Lung microvascular endothelial cell (primary cell): ENCODE measurements around the gene KCNJ2. TPM values are rescaled to one million over a fixed set of nuclear protein-coding genes. Genes with fewer than 3 reads are reported as not detected.

Experiments used
- DNase-seq, 2 donors: peaks; one replicate each; pipeline versions ENCODE4 v3.0.0 to v3.0.0-alpha.2; 2010; ENCODE audit warnings: low read depth in 2 of 2
- total RNA-seq: library from RNA; depleted of rRNA; stranded (reverse); fragments of >200 nt; gene quantifications from 2 replicates; pipeline ENCODE4 v1.2.1, GENCODE V29; 2014

The KCNJ2 gene
- total RNA-seq, 1 donor from 2014 or later, result 0.79 TPM

DNA sequence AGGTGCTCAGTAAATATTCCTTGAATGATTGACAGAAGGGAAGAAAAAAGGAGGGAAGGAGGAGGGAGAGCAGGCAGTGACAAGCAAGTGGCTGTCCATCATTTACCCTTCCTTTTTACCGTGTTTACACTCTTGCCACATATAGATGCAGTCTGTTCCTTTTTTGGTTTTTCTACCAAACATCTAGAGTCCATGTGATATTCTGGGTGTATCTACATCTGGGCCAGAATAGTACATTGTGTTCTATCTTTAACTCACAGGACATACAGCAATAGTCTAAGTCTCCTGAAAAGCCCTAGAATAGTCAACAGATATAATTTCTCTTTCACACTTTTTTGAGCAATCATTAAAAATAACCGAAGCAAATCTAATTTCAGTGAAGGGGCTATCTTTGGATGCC is 33.5 kb downstream of the KCNJ2 start:
- no peak for DNase-seq

DNA sequence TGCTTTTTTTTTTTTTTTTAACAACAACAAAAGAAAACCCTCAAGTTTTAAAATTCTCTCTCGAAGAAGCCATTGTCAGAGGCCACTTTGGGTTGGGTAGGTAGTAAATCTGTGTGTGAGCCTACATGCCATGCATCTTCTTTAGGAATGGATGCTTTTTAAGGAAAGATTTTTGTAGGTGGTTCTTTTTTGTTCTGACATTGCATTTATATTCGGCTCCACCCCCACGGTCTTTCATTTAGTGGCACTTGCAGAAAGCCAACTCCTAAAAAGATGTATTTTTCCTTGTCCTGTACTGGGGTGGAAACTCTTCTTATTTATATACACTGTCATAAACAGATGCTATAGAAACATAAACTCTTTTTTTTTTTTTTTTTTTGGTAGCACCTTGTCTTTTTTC is 35.1 kb downstream of the KCNJ2 start:
- no peak for DNase-seq

DNA sequence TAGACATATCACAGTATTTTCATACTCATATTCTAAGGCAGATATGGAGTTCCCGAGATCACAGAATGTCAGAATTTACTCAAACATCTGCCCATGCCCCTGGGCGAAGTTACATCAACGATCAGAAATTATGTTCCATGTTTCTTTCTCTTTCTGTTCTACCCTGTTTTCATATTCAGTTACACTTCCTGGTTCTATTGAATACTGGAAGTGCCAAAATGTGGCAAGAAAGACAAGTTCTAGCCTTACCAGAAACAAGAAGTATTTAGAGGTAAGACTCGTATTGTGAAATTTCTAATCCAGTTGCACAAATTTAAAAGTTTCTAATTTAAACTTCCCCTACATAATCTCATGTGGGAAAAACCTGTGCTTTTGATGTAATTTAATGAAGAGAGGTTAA is 36.1 kb downstream of the KCNJ2 start:
- no peak for DNase-seq

DNA sequence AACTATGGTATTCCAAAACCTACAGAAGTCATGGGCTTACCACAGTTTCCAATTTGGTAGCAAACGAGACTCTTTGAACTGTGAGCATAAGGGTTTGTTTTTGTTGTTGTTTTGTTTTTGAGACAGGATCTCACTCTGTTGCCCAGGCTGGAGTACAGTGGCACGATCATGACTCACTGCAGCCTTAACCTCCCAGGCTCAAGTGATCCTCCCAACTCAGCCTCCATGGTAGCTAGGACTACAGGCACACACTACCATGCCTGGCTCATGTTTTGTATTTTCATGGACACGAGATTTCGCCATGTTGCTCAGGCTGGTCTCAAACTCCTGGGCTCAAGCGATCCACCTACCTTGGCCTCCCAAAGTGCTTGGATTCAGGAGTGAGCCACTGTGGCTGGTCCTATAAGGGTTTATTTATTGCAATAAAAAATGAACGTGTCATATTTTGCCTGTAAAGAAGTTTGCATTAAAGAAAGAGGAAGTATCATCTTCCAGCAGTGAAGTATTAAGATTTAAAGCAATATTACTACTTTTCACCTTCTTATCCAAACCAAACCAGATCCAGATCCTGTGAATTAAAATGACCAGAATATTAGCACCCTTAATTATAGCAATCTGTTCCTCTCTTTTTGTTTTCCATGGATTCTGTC is 37.2 kb downstream of the KCNJ2 start:
- DNase-seq, result no peak

DNA sequence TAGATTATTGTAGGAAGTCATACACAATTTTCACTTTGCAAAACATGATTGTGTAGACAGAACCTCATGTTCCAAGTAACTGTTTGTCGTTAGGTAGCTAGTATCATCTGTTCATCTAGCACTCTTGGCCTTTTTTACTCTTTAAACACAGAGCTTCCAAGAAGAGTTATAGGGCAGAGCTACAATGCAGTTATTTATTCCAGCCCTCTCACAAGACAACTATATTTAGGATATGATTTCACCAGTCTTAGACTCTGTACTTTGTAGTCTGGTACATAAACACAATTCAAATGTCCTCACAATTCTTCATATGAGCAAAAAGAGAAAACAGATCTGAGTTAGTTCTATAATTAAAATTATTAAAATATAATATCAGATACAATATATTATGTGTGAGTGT is 37.9 kb downstream of the KCNJ2 start:
- DNase-seq, result no peak

DNA sequence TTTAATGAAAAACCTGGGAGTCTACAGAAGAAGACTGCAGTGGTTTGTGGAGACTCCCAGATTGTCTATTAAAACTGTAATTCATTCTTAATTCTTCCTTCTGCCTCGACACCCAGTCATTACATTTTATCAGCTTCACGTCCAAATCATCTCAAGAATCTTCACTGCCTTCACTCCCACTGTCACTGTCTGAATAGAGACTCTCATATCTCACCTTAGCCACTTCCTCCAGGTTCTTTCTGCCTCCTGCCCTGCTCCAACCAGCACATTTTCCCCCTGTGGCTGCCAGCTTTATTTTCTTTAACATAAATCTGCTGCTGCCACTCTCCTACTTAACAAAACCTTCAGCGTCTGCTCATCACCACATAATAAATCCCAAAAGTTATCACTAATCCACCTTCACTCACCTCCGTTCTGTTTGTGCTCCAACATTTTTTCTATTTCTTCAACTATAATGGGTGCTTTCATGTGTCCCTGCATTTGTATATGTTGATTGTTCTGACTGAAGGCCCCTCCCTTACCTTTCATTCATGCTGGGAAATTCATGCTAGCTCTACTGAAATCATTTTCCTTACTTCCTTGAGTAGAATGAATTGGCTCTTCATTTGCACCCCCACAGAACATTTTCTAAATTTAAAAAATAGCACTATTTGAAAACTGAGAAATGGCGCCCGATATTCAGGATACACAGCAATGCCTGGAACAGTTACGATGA is 38.9 kb downstream of the KCNJ2 start:
- DNase-seq, result no peak

DNA sequence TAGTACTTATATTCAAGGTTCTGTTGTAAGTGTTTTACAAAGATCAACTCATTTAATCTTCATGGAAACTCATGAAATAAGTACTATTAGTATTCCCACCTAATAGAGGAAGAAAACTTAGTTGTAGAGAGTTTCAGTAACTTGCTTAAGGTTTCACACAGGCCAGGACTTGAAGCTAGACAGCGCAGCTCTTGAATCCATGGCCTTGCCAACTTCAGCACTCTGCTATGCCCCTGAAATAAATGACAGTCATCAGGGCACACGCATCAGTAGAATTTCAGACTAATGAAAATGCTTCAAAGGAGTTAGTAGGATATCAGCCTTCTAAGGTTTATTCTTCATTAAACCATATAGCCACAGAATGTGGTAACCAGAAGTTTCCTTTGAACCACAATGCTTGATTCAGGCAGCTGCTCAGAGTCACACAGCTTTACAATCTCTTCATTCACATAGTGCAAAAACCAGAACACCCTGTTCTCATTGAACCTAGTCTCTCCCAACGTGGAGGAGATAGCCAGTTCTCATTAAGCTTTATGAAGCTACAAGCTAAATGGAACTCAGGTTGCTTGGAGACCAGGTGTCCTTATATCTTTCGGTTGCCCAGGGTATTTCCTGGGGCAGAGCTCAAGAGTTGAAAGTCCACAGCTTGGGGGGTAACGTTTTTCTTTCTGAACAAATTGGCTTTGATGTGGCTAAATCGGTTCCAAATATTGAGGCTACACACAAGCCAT is 39.7 kb downstream of the KCNJ2 start:
- DNase-seq, result no peak

DNA sequence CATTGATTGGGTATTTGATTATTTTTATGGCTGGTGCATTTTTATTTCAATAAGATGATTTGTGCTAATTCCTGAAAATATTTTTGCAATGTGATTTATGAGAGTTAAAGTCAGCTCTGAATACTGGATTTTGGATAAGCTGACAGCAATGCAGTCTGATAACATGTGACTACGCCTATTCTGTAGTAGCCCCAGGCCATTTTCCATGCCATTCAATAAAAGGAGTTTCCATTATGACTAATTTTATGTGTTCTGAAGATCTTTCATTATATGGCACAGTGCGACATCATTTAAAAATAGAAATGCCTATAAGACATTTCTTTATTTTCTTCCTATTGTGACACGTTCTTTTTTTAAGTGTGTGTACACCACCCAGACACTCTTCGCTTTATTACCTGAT is 46.3 kb downstream of the KCNJ2 start:
- no peak for DNase-seq

DNA sequence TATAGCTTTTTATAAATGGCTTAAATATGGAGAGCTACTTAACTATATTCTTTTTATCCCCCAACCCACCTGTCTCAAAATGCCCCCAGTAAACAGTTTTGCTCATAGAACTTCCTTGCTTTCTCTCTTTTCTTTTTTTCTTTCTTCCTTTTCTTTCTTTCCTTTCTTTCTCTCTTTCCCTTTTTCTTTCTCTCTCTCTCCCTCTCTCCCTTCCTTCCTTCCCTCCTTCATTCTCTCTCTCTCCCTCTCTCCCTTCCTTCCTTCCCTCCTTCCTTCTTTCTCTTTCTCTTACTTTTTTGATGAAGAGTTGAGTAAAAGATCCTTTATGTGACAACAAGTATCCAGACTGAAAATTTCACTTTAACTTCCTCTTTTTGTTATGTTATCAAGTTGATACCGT is 48.2 kb downstream of the KCNJ2 start:
- DNase-seq, result no peak

DNA sequence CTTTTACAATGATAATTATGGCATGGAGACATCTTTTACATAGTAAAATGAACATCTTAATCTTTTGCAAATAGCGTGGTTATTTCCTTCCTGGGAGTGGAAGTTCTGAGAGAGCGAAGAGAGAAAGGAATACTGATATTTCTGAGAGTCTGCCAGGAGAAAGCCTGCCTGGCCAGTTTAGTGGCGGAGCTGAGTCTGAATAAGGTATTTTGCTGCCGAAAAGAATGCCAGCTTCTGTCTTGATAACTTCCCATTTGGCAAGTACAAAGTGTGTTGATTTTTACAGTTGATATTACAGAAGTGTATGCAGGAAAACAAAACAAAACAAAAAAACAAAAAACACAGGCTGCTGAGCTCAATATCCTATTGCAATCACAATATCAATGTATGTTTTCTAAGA is 55.9 kb downstream of the KCNJ2 start:
- DNase-seq, result no peak

Other genes starting within 250 kb of the KCNJ2 start
- under 0.01 TPM in 1 of 2 replicates, not detected in the other for gene KCNJ16, start 94.3 kb upstream of the KCNJ2 start, total RNA-seq